ENCODE measurements around the gene RILPL2.
"Not testable (repeated sequence)": the region's sequence is repeated elsewhere in the genome, so short reads cannot be mapped to it uniquely, and the experiment has no call there.

The RILPL2 gene

GRCh38 chr12:123436017-123436964 is at the start of gene RILPL2:
Gene RILPL2, minus strand, starts transcription at chr12:123436684. Its CDS starts 264 bp downstream, at chr12:123436420.
- peak; percentile 42 to 81 for DNase-seq

GRCh38 chr12:123485756-123486155 is 49.3 kb upstream of the RILPL2 start:
- DNase-seq = no peak

- DNase-seq = no peak
These were observed 47.2 kb upstream of the RILPL2 start for GRCh38 chr12:123483602-123484248.

- DNase-seq = no peak
These were observed 46.4 kb upstream of the RILPL2 start for GRCh38 chr12:123482876-123483275.

- not testable (repeated sequence) for DNase-seq
These were observed 44.8 kb upstream of the RILPL2 start for GRCh38 chr12:123481251-123481650.

- DNase-seq = no peak
These were observed 43.1 kb upstream of the RILPL2 start for GRCh38 chr12:123479442-123480180.

- DNase-seq = no peak
These were observed 42.3 kb upstream of the RILPL2 start for GRCh38 chr12:123478762-123479161.

GRCh38 chr12:123478069-123478468 is 41.6 kb upstream of the RILPL2 start:
- no peak for DNase-seq

- DNase-seq = no peak
These were observed 38.8 kb upstream of the RILPL2 start for GRCh38 chr12:123475246-123475703.

GRCh38 chr12:123474485-123475245 is 38.2 kb upstream of the RILPL2 start:
- DNase-seq = no peak

GRCh38 chr12:123472438-123472849 is 36.0 kb upstream of the RILPL2 start:
- no peak for DNase-seq

- no peak for DNase-seq
These were observed 35.0 kb upstream of the RILPL2 start for GRCh38 chr12:123471374-123472068.

GRCh38 chr12:123469978-123470377 is 33.5 kb upstream of the RILPL2 start:
- no peak for DNase-seq

- DNase-seq = no peak
These were observed 32.3 kb upstream of the RILPL2 start for GRCh38 chr12:123468786-123469185.

- DNase-seq = no peak
These were observed 28.6 kb upstream of the RILPL2 start for GRCh38 chr12:123465084-123465483.

GRCh38 chr12:123463174-123463573 is 26.7 kb upstream of the RILPL2 start:
- DNase-seq = not testable (repeated sequence)

- DNase-seq = peak; percentile 80 to 88
These were observed 21.7 kb upstream of the RILPL2 start, which contains the start of gene SNRNP35 for GRCh38 chr12:123457980-123458779. Gene SNRNP35, plus strand, starts transcription at chr12:123458139. Its CDS starts 7,402 bp downstream, at chr12:123465541.

- no peak for DNase-seq
These were observed 16.7 kb upstream of the RILPL2 start for GRCh38 chr12:123453165-123453564.

GRCh38 chr12:123452276-123452550 is 15.7 kb upstream of the RILPL2 start:
- not testable (repeated sequence) for DNase-seq

- no peak for DNase-seq
These were observed 14.2 kb upstream of the RILPL2 start for GRCh38 chr12:123450636-123451035.

GRCh38 chr12:123449856-123450255 is 13.4 kb upstream of the RILPL2 start:
- no peak for DNase-seq

Measured in SW 1271 (cell line).